B cell (primary cell): Measurements from ENCODE around the gene CDC14C. TPM values are rescaled to one million over a fixed set of nuclear protein-coding genes. Genes with fewer than 3 reads are reported as not detected.

Experiments
- ATAC-seq: fragments of 200-7000 bp; cut with Tn5 transposase; one replicate; pipeline ENCODE4 v1.10.0; 2021; ENCODE audit warnings: low read depth, mild to moderate bottlenecking, moderate number of reproducible peaks, moderate library complexity
- CTCF ChIA-PET: fragments of 350-600 bp; sonication (Branson Sonifier 250); formaldehyde crosslinking; loops from one replicate; lab custom pipeline; 2021; ENCODE audit warnings: antibody characterized with exemption, inconsistent platforms; lab: Charles Lee
- POLR2A ChIA-PET: fragments of 350-600 bp; sonication (Branson Sonifier 250); formaldehyde crosslinking; loops from one replicate; lab custom pipeline; 2021; ENCODE audit warnings: antibody characterized with exemption; lab: Charles Lee
- DNase-seq: peaks from one replicate; pipeline ENCODE4 v3.0.0; 2013
- H2AFZ ChIP-seq: 2 replicates; pipeline ENCODE4 v1.6.1; 2012; ENCODE audit warnings: mild to moderate bottlenecking, low read depth, low read length; ENCODE audit not compliant: insufficient read depth, poor library complexity, severe bottlenecking
- H3K27ac ChIP-seq, 2 donors: 1 replicate in 1 of 2; 2 replicates in 1 of 2; pipeline ENCODE4 v1.5.1; 2012 to 2013; ENCODE audit warnings: low read length in 2 of 2, mild to moderate bottlenecking in 2 of 2, moderate library complexity in 1 of 2
- H3K27me3 ChIP-seq, 4 experiments: fragments of 200-600 bp in 1 of 4; sonication (generic) in 1 of 4; replicated peaks in 1 of 4; 1 replicate in 2 of 4; 2 replicates in 2 of 4; pipeline versions ENCODE4 v1.6.1 to v1.7.0; 2013 to 2016; ENCODE audit warnings: low read length in 3 of 4, mild to moderate bottlenecking in 2 of 4, mixed read lengths in 1 of 4, moderate library complexity in 1 of 4; ENCODE audit not compliant: insufficient read depth in 4 of 4, control insufficient read depth in 3 of 4; ENCODE audit errors: control extremely low read depth in 1 of 4
- H3K36me3 ChIP-seq, 2 experiments: replicated peaks in 1 of 2; 1 replicate in 1 of 2; 2 replicates in 1 of 2; pipeline versions ENCODE4 v1.6.1 to v1.7.1; 2013; ENCODE audit warnings: low read length in 1 of 2; ENCODE audit not compliant: insufficient read depth in 2 of 2, control insufficient read depth in 1 of 2; ENCODE audit errors: control extremely low read depth in 1 of 2, extremely low read depth in 1 of 2
- H3K4me1 ChIP-seq, 2 donors: fragments of 200-600 bp in 1 of 2; sonication (generic) in 1 of 2; 1 replicate in 1 of 2; 2 replicates in 1 of 2; pipeline versions ENCODE4 v1.5.1 to v1.6.1; 2013 to 2017; ENCODE audit warnings: low read length in 2 of 2; ENCODE audit not compliant: control insufficient read depth in 2 of 2, insufficient read depth in 2 of 2
- H3K4me2 ChIP-seq: replicated peaks from 2 replicates; pipeline ENCODE3; 2012; ENCODE audit warnings: mild to moderate bottlenecking, low read depth, low read length; ENCODE audit not compliant: poor library complexity, severe bottlenecking
- H3K4me3 ChIP-seq, 5 experiments: fragments of 200-600 bp in 1 of 5; sonication (generic) in 1 of 5; 1 replicate in 3 of 5; 2 replicates in 2 of 5; pipeline versions ENCODE4 v1.5.1 to v1.7.0; 2011 to 2016; ENCODE audit warnings: low read length in 4 of 5, mild to moderate bottlenecking in 4 of 5, low read depth in 2 of 5, control low read depth in 1 of 5, moderate library complexity in 1 of 5; ENCODE audit not compliant: insufficient read depth in 1 of 5; ENCODE audit errors: control extremely low read depth in 1 of 5, extremely low read depth in 1 of 5
- H3K79me2 ChIP-seq: fragments of 200-600 bp; sonication (generic); one replicate; pipeline ENCODE4 v1.6.0; 2016; ENCODE audit warnings: low read length; ENCODE audit not compliant: control insufficient read depth, insufficient read depth
- H3K9ac ChIP-seq: fragments of 200-600 bp; sonication (generic); 2 replicates; pipeline ENCODE4 v1.6.1; 2017; ENCODE audit warnings: mild to moderate bottlenecking, low read length, moderate library complexity
- H3K9me3 ChIP-seq, 3 donors: one replicate each; pipeline versions ENCODE4 v1.6.1 to v1.7.1; 2013; ENCODE audit warnings: low read length in 2 of 3; ENCODE audit not compliant: control insufficient read depth in 2 of 3, insufficient read depth in 1 of 3; ENCODE audit errors: control extremely low read depth in 1 of 3
- H4K20me1 ChIP-seq: 2 replicates; pipeline ENCODE4 v1.6.0; 2012; ENCODE audit warnings: mild to moderate bottlenecking, low read length; ENCODE audit not compliant: insufficient read depth, control insufficient read depth, poor library complexity, severe bottlenecking
- H3K27ac Mint-ChIP-seq: one replicate; pipeline ENCODE4 v1.8.0; 2021; ENCODE audit warnings: mixed read lengths
- H3K27me3 Mint-ChIP-seq: one replicate; pipeline ENCODE4 v1.8.0; 2021; ENCODE audit warnings: mixed read lengths
- H3K4me1 Mint-ChIP-seq: one replicate; pipeline ENCODE4 v1.8.0; 2021; ENCODE audit warnings: mixed read lengths
- H3K4me3 Mint-ChIP-seq: one replicate; pipeline ENCODE4 v1.8.0; 2021; ENCODE audit warnings: mixed read lengths
- H3K9me3 Mint-ChIP-seq: one replicate; pipeline ENCODE4 v1.8.0; 2022; ENCODE audit warnings: mixed read lengths; ENCODE audit not compliant: insufficient read depth
- EZH2 ChIP-seq: IDR thresholded peaks from 2 replicates; pipeline ENCODE4 v1.6.1; 2012; ENCODE audit warnings: borderline replicate concordance, low read depth, mild to moderate bottlenecking, moderate library complexity, low read length; ENCODE audit not compliant: insufficient read depth, poor library complexity, severe bottlenecking
- WGBS: methylation state at CpG from one replicate; pipeline ENCODE4 v1.1.5; 2013; ENCODE audit warnings: missing lambda C conversion rate; ENCODE audit not compliant: insufficient coverage; 5-methylcytosine and 5-hydroxymethylcytosine counted together
- intact Hi-C: fragments of 100-400 bp; cut with micrococcal nuclease; formaldehyde crosslinking; loops from one replicate; pipeline ENCODE4 v1.10.0; 2022
- polyA plus RNA-seq: library from polyadenylated mRNA; depleted of rRNA; stranded (reverse); fragments of >200 nt; gene quantifications from 2 replicates; pipeline ENCODE4 v1.2.3, GENCODE V29; 2012
- total RNA-seq, 2 donors: library from RNA; stranded (reverse); fragments of 120-200 nt in 1 of 2; gene quantifications; 1 replicate in 1 of 2; 2 replicates in 1 of 2; pipeline versions ENCODE4 v1.2.3 to v1.2.4, GENCODE V29; 2013 to 2022
- TF ChIP-seq, protein P1 (sequence below): fragments of 200-600 bp; IDR thresholded peaks from one replicate; pipeline ENCODE4 v1.8.0; 2022; ENCODE audit warnings: antibody characterized with exemption, mild to moderate bottlenecking

The CDC14C gene
- total and polyA plus RNA-seq, 2 donors (not counting 1 experiment from before 2014, with no cell fraction given): not detected

DNA sequence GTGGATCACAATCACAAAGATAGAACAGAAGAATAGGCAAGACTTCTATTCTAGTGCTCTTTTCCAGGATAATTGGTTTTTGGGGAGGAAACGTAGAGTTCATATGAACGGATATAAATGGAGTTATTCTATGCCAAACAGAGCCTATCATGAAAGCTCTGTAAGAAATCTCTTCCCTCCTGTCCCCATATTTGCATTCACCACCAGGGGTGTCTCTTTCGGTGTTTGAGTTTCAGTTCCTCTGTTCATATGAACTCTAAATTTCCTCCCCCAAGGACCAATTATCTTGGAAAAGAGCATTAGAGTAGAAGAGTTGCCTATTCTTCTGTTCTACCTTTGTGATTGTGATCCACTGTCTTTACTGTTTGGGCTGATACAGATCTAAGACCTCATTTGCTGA is 48.3 kb upstream of the CDC14C start:
- WGBS: no CpG with 5 or more reads among the region's 3 CpGs
- CTCF ChIA-PET: no interaction called here
- no peaks in the 10 kb centered on the region for H3K36me3 ChIP-seq

DNA sequence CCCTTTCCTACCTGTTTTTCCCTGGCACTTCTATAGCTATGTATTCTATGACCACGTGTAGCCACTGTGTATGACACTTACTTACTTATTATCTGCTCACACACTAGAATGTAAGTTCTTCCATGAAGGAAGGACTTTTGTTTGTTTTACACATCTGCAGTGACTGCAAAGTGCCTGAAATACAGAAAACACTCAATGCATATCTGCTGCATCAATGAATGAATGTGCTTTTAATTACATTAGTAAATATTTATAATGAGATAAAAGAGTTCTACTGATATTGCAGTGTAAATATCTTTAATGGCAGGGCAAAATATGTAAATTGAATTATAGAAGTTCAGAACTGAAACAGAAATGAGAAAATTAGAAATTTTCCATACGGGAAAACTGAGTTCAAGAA is 43.5 kb upstream of the CDC14C start:
- CTCF ChIA-PET: no interaction called here
- H3K27ac Mint-ChIP-seq: no peak overlapping the region
- Histone ChIP-seq H3K27me3 (no peaks in the 10 kb centered on the region), H3K4me1 (no peaks in the 10 kb centered on the region), H4K20me1 (no peaks in the 10 kb centered on the region), H3K79me2 (no peaks in the 10 kb centered on the region), H3K27ac (no peak overlapping the region), H3K9ac (no peak overlapping the region), H2AFZ (no peak overlapping the region), H3K36me3 (no peaks in the 10 kb centered on the region), H3K4me2 (no peak overlapping the region), H3K9me3 (no peaks in the 10 kb centered on the region), H3K4me3 (no peak overlapping the region)
- no CpG with 5 or more reads among the region's 2 CpGs for WGBS
- H3K4me3 Mint-ChIP-seq: no peak overlapping the region
- H3K9me3 Mint-ChIP-seq: peaks cover 5% of the 10 kb centered on the region
- ATAC-seq (no peak), DNase-seq (no peak)
- intact Hi-C loops: no loop called here
- POLR2A ChIA-PET: no interaction called here
- no peak for TF ChIP-seq EZH2
- TF ChIP-seq, protein P1, sequence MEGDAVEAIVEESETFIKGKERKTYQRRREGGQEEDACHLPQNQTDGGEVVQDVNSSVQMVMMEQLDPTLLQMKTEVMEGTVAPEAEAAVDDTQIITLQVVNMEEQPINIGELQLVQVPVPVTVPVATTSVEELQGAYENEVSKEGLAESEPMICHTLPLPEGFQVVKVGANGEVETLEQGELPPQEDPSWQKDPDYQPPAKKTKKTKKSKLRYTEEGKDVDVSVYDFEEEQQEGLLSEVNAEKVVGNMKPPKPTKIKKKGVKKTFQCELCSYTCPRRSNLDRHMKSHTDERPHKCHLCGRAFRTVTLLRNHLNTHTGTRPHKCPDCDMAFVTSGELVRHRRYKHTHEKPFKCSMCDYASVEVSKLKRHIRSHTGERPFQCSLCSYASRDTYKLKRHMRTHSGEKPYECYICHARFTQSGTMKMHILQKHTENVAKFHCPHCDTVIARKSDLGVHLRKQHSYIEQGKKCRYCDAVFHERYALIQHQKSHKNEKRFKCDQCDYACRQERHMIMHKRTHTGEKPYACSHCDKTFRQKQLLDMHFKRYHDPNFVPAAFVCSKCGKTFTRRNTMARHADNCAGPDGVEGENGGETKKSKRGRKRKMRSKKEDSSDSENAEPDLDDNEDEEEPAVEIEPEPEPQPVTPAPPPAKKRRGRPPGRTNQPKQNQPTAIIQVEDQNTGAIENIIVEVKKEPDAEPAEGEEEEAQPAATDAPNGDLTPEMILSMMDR: no peak
- H3K27me3 Mint-ChIP-seq: no peaks in the 10 kb centered on the region
- H3K4me1 Mint-ChIP-seq: no peaks in the 10 kb centered on the region

More for the DNA sequence above, 48.3 kb upstream of the CDC14C start:
- Histone ChIP-seq H3K4me2 (no peak overlapping the region), H3K4me3 (no peak overlapping the region), H2AFZ (no peak overlapping the region), H3K9me3 (no peaks in the 10 kb centered on the region), H3K9ac (no peak overlapping the region), H3K4me1 (no peaks in the 10 kb centered on the region), H3K79me2 (no peaks in the 10 kb centered on the region), H3K27ac (no peak overlapping the region), H3K27me3 (no peaks in the 10 kb centered on the region), H4K20me1 (no peaks in the 10 kb centered on the region)
- H3K27me3 Mint-ChIP-seq: no peaks in the 10 kb centered on the region
- no peak for DNase-seq
- TF ChIP-seq, protein P1: no peak
- TF ChIP-seq EZH2: no peak
- ATAC-seq: no peak
- H3K27ac Mint-ChIP-seq: no peak overlapping the region
- no peak overlapping the region for H3K4me3 Mint-ChIP-seq
- no peaks in the 10 kb centered on the region for H3K9me3 Mint-ChIP-seq
- intact Hi-C loops: no loop called here
- POLR2A ChIA-PET: no interaction called here
- no peaks in the 10 kb centered on the region for H3K4me1 Mint-ChIP-seq
